Gastrocnemius medialis (tissue), 4 donors: ENCODE measurements around the gene DYRK1A. TPM values are rescaled to one million over a fixed set of nuclear protein-coding genes. Genes with fewer than 3 reads are reported as not detected.

ENCODE experiments used
- ATAC-seq, 2 donors: fragments of 150-250 bp; one replicate each; pipeline ENCODE4 v1.9.1; 2016
- DNase-seq, 2 donors: peaks; one replicate each; pipeline ENCODE4 v3.0.0-alpha.2; 2019
- H3K27ac ChIP-seq, 4 donors: fragments of 200-600 bp; sonication (generic); 1 replicate in 1 of 4; 2 replicates in 3 of 4; pipeline ENCODE4 v1.5.1; 2016 to 2018; ENCODE audit warnings: mild to moderate bottlenecking in 2 of 4, moderate library complexity in 1 of 4
- H3K27me3 ChIP-seq, 3 donors: fragments of 200-600 bp; sonication (generic) in 2 of 3; 1 replicate in 1 of 3; 2 replicates in 2 of 3; pipeline versions ENCODE4 v1.5.1 to v1.6.0; 2016 to 2019; ENCODE audit warnings: mild to moderate bottlenecking in 1 of 3, moderate library complexity in 1 of 3
- H3K36me3 ChIP-seq, 2 donors: fragments of 200-600 bp; sonication (generic) in 1 of 2; one replicate each; pipeline ENCODE4 v1.5.1; 2017 to 2018
- H3K4me1 ChIP-seq, 2 donors: fragments of 200-600 bp; sonication (generic) in 1 of 2; one replicate each; pipeline ENCODE4 v1.5.1; 2016 to 2017; ENCODE audit warnings: mild to moderate bottlenecking in 2 of 2
- H3K4me3 ChIP-seq, 4 donors: fragments of 200-600 bp; sonication (generic) in 3 of 4; 1 replicate in 1 of 4; 2 replicates in 3 of 4; pipeline ENCODE4 v1.5.1; 2016 to 2019; ENCODE audit warnings: mild to moderate bottlenecking in 2 of 4
- H3K9me3 ChIP-seq, 3 donors: fragments of 200-600 bp; sonication (generic) in 2 of 3; 1 replicate in 1 of 3; 2 replicates in 2 of 3; pipeline ENCODE4 v1.5.1; 2016 to 2019
- CTCF ChIP-seq, 5 experiments: fragments of 450-650 bp in 3 of 5; fragments of 200-600 bp in 2 of 5; sonication (generic) in 2 of 5; IDR thresholded peaks in 4 of 5; conservative IDR thresholded peaks in 1 of 5; 1 replicate in 4 of 5; 2 replicates in 1 of 5; pipeline ENCODE4 v1.5.1; 2016 to 2019; ENCODE audit warnings: antibody characterized with exemption in 5 of 5, mild to moderate bottlenecking in 3 of 5, moderate library complexity in 3 of 5
- POLR2A ChIP-seq, 2 donors: fragments of 450-650 bp; IDR thresholded peaks; one replicate each; pipeline ENCODE4 v1.6.1; 2017; ENCODE audit warnings: antibody characterized with exemption in 2 of 2, mild to moderate bottlenecking in 2 of 2, moderate library complexity in 2 of 2
- in situ Hi-C, 4 donors: fragments of 200-750 bp; cut with MboI; loops; one replicate each; pipeline versions ENCODE4 v1.15.0 to v1.8.0; 2017; ENCODE audit warnings: low sequenced_read_pairs in 4 of 4
- intact Hi-C: fragments of 100-400 bp; cut with DNase I; formaldehyde crosslinking; loops from one replicate; pipeline ENCODE4 v1.15.1; 2023; ENCODE audit warnings: low total_unique reads
- total RNA-seq, 4 donors: library from RNA; depleted of rRNA; stranded (reverse); fragments of >200 nt; gene quantifications; one replicate each; pipeline versions ENCODE4 v1.1.0 to v1.2.3, GENCODE V29; 2016

Gene DYRK1A
- total RNA-seq, 4 donors from 2014 or later: 81.0 to 115 (median 95.3) TPM

DNA sequence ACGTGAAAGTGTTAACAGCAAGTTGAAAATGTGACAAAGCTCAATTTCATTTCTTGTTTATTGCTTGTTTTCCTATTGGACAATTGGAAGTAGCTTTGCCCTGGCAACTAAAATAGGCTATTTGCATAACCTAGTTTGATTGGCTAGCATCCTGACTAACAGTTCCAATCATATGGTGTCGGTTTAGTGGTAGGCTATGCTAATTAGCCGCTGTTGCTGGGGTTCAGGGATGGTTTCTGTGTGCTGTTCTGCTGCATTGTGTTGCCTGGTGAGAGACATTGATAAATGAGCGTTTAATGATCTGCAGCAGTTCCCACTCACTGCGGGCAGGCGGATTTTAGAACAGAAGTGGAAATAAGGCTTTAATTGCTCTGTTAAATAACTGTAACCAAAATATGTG lies 68.5 kb downstream of the DYRK1A start:
- intact Hi-C loops: no loop called here
- Histone ChIP-seq H3K4me3 (peak overlapping the region; percentile 7 to 19 (median 16)), H3K27me3 (no peaks in the 10 kb centered on the region), H3K36me3 (no peaks in the 10 kb centered on the region), H3K27ac (peak overlapping the region; percentile 79 to 83 (median 82)), H3K9me3 (no peaks in the 10 kb centered on the region), H3K4me1 (peaks cover 91 to 96% of the 10 kb centered on the region in 2 donors)
- ATAC-seq (peak; percentile 79 to 90), DNase-seq (peak in 1 of 2 donors; percentile 51)
- in situ Hi-C loops: no loop called here
- TF ChIP-seq CTCF (IDR thresholded peaks at IDR 0.05 in 4 of 5, conservative IDR thresholded peaks at IDR 0.05 in 1 of 5): no peak
- no peak for TF ChIP-seq POLR2A (IDR thresholded peaks at IDR 0.05)

GRCh38 chr21:37435711-37436110 lies 69.1 kb downstream of the DYRK1A start:
- no peaks in the 10 kb centered on the region for H3K27me3 ChIP-seq
- TF ChIP-seq POLR2A (IDR thresholded peaks at IDR 0.05) (no peak), CTCF (IDR thresholded peaks at IDR 0.05 in 4 of 5, conservative IDR thresholded peaks at IDR 0.05 in 1 of 5) (no peak)
- H3K4me1 ChIP-seq: peaks cover 90% of the 10 kb centered on the region in 2 donors
- in situ Hi-C loops: no loop called here
- no peaks in the 10 kb centered on the region for H3K36me3 ChIP-seq
- H3K27ac ChIP-seq: peak overlapping the region; percentile 74 to 83 (median 81)
- intact Hi-C loops: no loop called here
- ATAC-seq: no peak
- no peak for DNase-seq
- peak overlapping the region; percentile 7 to 19 (median 16) for H3K4me3 ChIP-seq
- H3K9me3 ChIP-seq: no peaks in the 10 kb centered on the region

DNA sequence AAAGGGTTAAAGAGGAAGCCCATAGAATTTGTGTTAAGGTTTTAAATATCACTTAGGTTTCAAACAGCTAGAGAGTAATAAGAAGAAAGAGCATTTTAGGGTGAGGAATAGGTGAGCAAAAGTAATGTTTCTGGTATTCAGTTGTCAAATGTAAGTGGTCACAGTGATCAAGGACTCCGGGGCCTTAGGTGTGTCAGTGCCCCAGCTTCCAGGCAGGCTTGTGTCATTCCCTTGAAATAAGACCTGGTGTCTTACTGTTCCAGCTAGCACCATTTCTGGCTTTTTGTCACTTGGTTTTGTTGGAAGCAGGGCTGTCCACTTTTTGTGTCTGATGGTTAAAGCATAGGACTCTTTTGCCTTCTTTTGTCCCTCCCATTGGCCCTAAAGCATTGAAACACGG lies 69.6 kb downstream of the DYRK1A start:
- peak; percentile 32 to 73 for DNase-seq
- no peaks in the 10 kb centered on the region for H3K36me3 ChIP-seq
- intact Hi-C loops (no loop called here), in situ Hi-C loops (no loop called here)
- peak; percentile 80 to 90 for ATAC-seq
- peak overlapping the region; percentile 74 to 83 (median 81) for H3K27ac ChIP-seq
- peak overlapping the region in 3 of 4 donors; percentile 7 to 19 (median 18) for H3K4me3 ChIP-seq
- TF ChIP-seq CTCF (IDR thresholded peaks at IDR 0.05 in 4 of 5, conservative IDR thresholded peaks at IDR 0.05 in 1 of 5) (no peak), POLR2A (IDR thresholded peaks at IDR 0.05) (no peak)
- H3K27me3 ChIP-seq: no peaks in the 10 kb centered on the region
- H3K9me3 ChIP-seq: no peaks in the 10 kb centered on the region
- peaks cover 85 to 89% of the 10 kb centered on the region in 2 donors for H3K4me1 ChIP-seq

DNA sequence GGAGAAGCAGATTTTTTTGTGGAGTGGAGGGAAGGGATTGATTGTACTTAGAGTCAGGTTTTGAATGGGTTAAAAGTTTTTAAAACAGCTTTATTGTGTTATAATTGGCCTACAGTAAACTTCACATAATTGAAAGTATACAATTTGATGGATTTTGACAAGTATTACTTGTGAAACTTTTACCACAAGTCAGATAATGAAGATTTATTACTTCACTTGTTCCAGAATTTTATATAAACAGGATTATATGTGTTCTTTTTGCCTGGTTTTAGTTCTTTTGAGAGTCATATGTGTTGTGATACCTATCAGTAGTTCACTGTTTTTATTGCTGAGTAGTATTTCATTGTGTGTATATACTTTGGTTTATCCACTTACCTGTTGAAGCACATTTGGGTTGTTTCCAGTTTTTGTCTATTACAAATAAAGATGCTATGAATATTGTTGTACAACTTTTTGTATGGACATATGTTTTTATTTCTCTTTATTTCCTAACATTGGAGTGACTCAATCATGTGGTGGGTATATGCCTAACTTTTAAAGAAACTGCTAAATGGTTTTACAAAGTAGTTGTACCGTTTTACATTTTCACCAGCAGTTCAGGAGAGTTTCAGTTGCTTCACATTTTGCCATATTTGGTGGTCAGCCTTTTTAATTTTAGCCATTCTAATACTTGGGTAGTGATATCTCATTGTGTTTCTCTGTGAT lies 71.0 kb downstream of the DYRK1A start:
- no peaks in the 10 kb centered on the region for H3K36me3 ChIP-seq
- in situ Hi-C loops: no loop called here
- TF ChIP-seq POLR2A (IDR thresholded peaks at IDR 0.05): no peak
- no peak for TF ChIP-seq CTCF (IDR thresholded peaks at IDR 0.05 in 4 of 5, conservative IDR thresholded peaks at IDR 0.05 in 1 of 5)
- no peak for ATAC-seq
- no peak for DNase-seq
- H3K4me1 ChIP-seq: peaks cover 82 to 89% of the 10 kb centered on the region in 2 donors
- H3K27ac ChIP-seq: peak overlapping the region; percentile 36 to 83 (median 81)
- no peaks in the 10 kb centered on the region for H3K27me3 ChIP-seq
- intact Hi-C loops: loop anchor here (2.0 kb wide), 2 partner anchors 15 to 65 kb away; no protein-coding TSS in a partner anchor
- no peak overlapping the region for H3K4me3 ChIP-seq
- H3K9me3 ChIP-seq: no peaks in the 10 kb centered on the region
